Activated naive CD8-positive, alpha-beta T cell (primary cell): ENCODE measurements around the gene CCDC183.
"Not testable (repeated sequence)": the region's sequence is repeated elsewhere in the genome, so short reads cannot be mapped to it uniquely, and the experiment has no call there.

Experiments used
- H3K27ac Mint-ChIP-seq: one replicate; pipeline ENCODE4 v1.8.0; 2021; ENCODE audit warnings: mixed read lengths
- H3K27me3 Mint-ChIP-seq: one replicate; pipeline ENCODE4 v1.8.0; 2021; ENCODE audit warnings: mixed read lengths
- H3K36me3 Mint-ChIP-seq: one replicate; pipeline ENCODE4 v1.8.0; 2021; ENCODE audit warnings: mixed read lengths
- H3K4me1 Mint-ChIP-seq: one replicate; pipeline ENCODE4 v1.8.0; 2021; ENCODE audit warnings: low read depth, mixed read lengths
- H3K4me3 Mint-ChIP-seq: one replicate; pipeline ENCODE4 v1.8.0; 2021; ENCODE audit warnings: mild to moderate bottlenecking, mixed read lengths
- H3K9me3 Mint-ChIP-seq: one replicate; pipeline ENCODE4 v1.8.0; 2021; ENCODE audit warnings: low read depth, mixed read lengths

Gene CCDC183

GRCh38 chr9:136829981-136830885 is 34.1 kb downstream of the CCDC183 start:
- H3K27ac Mint-ChIP-seq: no peak overlapping the region
- H3K4me1 Mint-ChIP-seq: no peaks in the 10 kb centered on the region
- no peaks in the 10 kb centered on the region for H3K36me3 Mint-ChIP-seq
- H3K27me3 Mint-ChIP-seq: no peaks in the 10 kb centered on the region
- H3K4me3 Mint-ChIP-seq: no peak overlapping the region
- no peaks in the 10 kb centered on the region for H3K9me3 Mint-ChIP-seq

GRCh38 chr9:136831002-136831719 is 35.0 kb downstream of the CCDC183 start:
- Mint-ChIP-seq H3K27ac (no peak overlapping the region), H3K4me3 (no peak overlapping the region), H3K36me3 (no peaks in the 10 kb centered on the region), H3K9me3 (no peaks in the 10 kb centered on the region), H3K27me3 (no peaks in the 10 kb centered on the region), H3K4me1 (no peaks in the 10 kb centered on the region)

GRCh38 chr9:136831720-136832104 is 35.6 kb downstream of the CCDC183 start:
- no peaks in the 10 kb centered on the region for H3K27me3 Mint-ChIP-seq
- H3K36me3 Mint-ChIP-seq: no peaks in the 10 kb centered on the region
- H3K9me3 Mint-ChIP-seq: no peaks in the 10 kb centered on the region
- no peaks in the 10 kb centered on the region for H3K4me1 Mint-ChIP-seq
- no peak overlapping the region for H3K4me3 Mint-ChIP-seq
- H3K27ac Mint-ChIP-seq: no peak overlapping the region

GRCh38 chr9:136832581-136832980 is 36.4 kb downstream of the CCDC183 start:
- Mint-ChIP-seq H3K9me3 (no peaks in the 10 kb centered on the region), H3K27me3 (no peaks in the 10 kb centered on the region), H3K27ac (no peak overlapping the region), H3K4me3 (no peak overlapping the region), H3K36me3 (no peaks in the 10 kb centered on the region), H3K4me1 (no peaks in the 10 kb centered on the region)

- H3K36me3 Mint-ChIP-seq, H3K27me3 Mint-ChIP-seq, H3K4me3 Mint-ChIP-seq, H3K4me1 Mint-ChIP-seq, H3K9me3 Mint-ChIP-seq, H3K27ac Mint-ChIP-seq: not testable (repeated sequence)
Observed at GRCh38 chr9:136833381-136834048, 37.4 kb downstream of the CCDC183 start.

GRCh38 chr9:136835162-136835931 is 39.2 kb downstream of the CCDC183 start:
- peaks cover 3% of the 10 kb centered on the region for H3K4me1 Mint-ChIP-seq
- no peak overlapping the region for H3K4me3 Mint-ChIP-seq
- no peaks in the 10 kb centered on the region for H3K9me3 Mint-ChIP-seq
- H3K27ac Mint-ChIP-seq: no peak overlapping the region
- H3K36me3 Mint-ChIP-seq: peaks cover 3% of the 10 kb centered on the region
- H3K27me3 Mint-ChIP-seq: no peaks in the 10 kb centered on the region

- Mint-ChIP-seq H3K36me3 (peaks cover 3% of the 10 kb centered on the region), H3K27me3 (no peaks in the 10 kb centered on the region), H3K27ac (no peak overlapping the region), H3K4me1 (peaks cover 3% of the 10 kb centered on the region), H3K4me3 (no peak overlapping the region), H3K9me3 (no peaks in the 10 kb centered on the region)
Observed at GRCh38 chr9:136835932-136836904, 40.1 kb downstream of the CCDC183 start.

GRCh38 chr9:136837146-136837855 is 41.2 kb downstream of the CCDC183 start:
- Mint-ChIP-seq H3K9me3 (no peaks in the 10 kb centered on the region), H3K4me3 (no peak overlapping the region), H3K27ac (no peak overlapping the region), H3K27me3 (no peaks in the 10 kb centered on the region), H3K4me1 (peaks cover 6% of the 10 kb centered on the region), H3K36me3 (peaks cover 3% of the 10 kb centered on the region)

- H3K27ac Mint-ChIP-seq, H3K4me1 Mint-ChIP-seq: not testable (repeated sequence)
Observed at GRCh38 chr9:136837856-136838277, 41.7 kb downstream of the CCDC183 start.

GRCh38 chr9:136838314-136839228 is 42.4 kb downstream of the CCDC183 start:
- H3K27me3 Mint-ChIP-seq: no peaks in the 10 kb centered on the region
- H3K36me3 Mint-ChIP-seq: peaks cover 3% of the 10 kb centered on the region
- no peak overlapping the region for H3K27ac Mint-ChIP-seq
- H3K4me1 Mint-ChIP-seq: peaks cover 10% of the 10 kb centered on the region
- no peaks in the 10 kb centered on the region for H3K9me3 Mint-ChIP-seq
- H3K4me3 Mint-ChIP-seq: no peak overlapping the region

More at GRCh38 chr9:136837856-136838277, 41.7 kb downstream of the CCDC183 start:
- H3K36me3 Mint-ChIP-seq, H3K27me3 Mint-ChIP-seq, H3K9me3 Mint-ChIP-seq, H3K4me3 Mint-ChIP-seq: not testable (repeated sequence)

- peaks cover 11% of the 10 kb centered on the region for H3K4me1 Mint-ChIP-seq
- no peak overlapping the region for H3K4me3 Mint-ChIP-seq
- H3K9me3 Mint-ChIP-seq: no peaks in the 10 kb centered on the region
- H3K36me3 Mint-ChIP-seq: peaks cover 3% of the 10 kb centered on the region
- H3K27ac Mint-ChIP-seq: peak overlapping the region; percentile 54
- no peaks in the 10 kb centered on the region for H3K27me3 Mint-ChIP-seq
Observed at GRCh38 chr9:136839229-136840139, 43.3 kb downstream of the CCDC183 start.
